GM21515 (cell line): ENCODE results near the gene PBX3.
A peak's percentile ranks its signal among the peaks of the same experiment; 100 is the strongest.

Source experiments
- ATAC-seq: cut with Tn5 transposase; IDR thresholded peaks from one replicate; pipeline ENCODE4 v1.9.1; 2021; ENCODE audit not compliant: unreplicated experiment

The PBX3 gene

DNA sequence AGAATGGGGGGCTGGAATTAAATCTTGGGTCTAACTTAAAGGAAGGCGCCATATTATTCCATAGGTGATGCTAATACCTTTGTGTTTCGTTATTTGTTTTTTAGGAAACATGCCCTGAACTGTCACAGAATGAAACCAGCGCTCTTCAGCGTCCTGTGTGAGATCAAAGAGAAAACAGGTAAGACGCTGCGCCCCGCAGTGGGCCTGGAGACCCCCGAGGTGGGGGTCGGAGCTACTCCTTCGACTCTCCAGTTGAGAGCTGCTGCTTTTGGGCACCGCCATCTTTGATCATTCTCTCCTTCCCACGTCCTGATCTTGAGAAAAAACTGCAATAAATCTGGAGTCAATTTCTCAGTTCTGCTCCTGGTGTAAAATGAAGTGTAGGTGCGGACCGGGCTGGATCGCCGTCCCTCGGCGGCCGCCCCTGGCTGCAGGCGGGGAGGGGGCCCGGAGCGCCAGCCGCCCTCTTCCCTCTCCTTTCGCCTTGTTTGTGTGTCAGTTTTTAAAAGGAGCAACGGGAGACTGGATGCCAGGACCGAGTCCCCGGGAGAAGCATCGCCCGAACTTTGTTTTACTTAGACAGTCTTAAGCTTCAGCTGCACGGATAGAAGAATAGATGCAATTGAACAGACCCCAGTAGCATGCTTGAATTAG is 1.4 kb downstream of the PBX3 start:
- no peak for ATAC-seq

DNA sequence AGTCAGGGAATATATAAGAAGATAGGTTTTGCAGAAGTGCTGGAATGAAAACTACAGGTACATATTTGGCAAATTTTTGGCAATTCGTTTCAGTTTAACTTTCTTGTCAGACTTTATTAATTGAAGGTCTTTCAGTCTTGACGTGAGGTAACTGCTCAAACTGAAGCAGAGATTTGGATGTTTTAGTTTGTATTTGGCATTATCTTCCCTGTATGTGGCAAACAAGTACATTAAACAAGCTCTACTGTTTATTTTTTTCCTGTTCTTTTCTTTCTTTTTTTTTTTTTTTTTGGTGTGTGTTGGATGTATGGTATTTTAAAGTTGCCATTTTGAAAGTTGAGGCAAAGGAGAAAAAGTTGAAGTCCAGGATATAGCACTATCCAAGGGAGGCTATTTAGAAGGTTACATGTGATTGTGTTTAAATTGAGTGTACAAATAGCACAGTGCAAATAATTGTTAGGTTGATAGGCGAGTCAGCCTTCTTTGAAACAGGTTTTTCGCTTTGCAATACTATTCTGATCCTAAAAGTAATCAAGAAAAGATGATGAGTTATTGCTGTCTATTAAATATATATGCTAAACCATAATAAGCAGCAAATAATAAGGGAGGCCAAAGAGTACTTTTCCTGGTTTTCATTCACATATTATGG is 2.2 kb downstream of the PBX3 start:
- ATAC-seq = no peak

DNA sequence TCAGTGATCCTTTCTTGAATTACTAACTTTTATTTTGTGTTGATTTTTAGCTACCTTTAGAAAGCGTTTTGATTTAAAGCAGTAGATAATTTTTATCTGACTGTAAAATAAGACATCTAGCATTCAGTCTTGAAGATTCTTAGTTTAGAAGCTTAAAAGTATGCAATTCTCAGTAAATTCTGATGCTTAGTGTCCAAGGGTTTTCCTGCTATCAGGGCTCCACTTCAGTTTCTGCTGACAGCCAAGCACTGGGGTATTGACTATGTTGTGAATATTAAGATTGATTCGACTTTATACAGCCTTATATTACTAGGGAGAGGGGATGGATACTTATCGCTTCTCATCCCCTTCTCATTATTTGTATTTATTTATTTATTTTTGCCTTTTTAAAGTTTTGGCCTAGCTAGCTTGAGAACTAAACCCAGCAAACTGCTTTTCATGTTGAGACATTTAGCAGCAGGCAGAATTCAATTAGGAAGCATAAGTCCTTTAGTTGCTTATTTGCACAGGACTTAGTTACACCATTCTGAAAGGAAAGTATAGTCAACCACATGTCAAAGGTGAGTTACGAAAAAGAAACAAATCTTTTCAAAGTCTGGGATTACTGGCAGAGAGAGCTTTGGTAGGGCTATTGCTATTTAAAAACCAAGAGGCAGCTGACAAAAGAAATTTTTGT is 2.9 kb downstream of the PBX3 start:
- ATAC-seq = no peak

DNA sequence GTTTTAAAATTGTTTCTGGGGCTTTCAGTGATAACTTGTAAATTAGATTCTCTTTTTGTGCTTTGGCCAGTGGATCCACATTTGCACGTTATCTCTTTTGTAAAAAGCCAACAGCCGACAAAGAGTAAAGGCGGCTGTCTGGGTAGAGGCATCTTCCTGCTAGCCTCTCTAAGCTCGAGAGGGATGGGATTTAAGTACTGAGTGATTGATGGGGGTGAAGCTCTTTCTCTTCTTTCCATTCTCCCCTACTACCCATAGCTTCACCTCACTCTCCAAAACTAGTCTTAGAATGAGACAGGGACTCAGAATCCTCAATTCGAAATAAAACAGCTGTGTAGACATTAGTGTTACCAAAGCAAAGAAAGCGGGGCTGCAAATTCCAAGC is 3.4 kb downstream of the PBX3 start:
- ATAC-seq = no peak

DNA sequence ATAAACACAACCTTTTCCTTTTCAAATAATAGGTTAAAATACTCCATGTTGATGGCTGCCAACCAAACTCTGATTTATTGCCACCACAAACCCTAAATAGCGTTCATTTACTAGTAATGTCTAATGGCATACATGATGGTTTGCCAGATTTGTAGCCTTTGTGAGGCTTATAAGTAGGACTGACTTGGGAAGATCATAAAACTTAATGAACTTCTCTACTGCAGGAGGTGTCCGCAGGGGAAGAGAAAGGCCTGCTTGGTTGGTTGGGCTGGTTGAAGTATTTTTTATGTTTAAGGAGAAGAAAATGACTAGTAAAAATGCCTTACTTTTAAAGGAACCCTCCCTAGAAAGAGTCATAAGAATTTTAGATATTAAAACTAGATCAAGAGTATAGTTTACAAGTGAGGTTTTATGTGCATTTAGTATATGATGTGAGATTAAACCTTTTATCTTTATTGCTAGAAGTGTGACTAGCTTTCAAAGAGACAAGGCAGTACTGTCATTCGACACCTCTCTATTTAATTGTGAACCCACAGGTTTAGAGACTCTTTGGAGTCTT is 5.0 kb downstream of the PBX3 start:
- no peak for ATAC-seq

DNA sequence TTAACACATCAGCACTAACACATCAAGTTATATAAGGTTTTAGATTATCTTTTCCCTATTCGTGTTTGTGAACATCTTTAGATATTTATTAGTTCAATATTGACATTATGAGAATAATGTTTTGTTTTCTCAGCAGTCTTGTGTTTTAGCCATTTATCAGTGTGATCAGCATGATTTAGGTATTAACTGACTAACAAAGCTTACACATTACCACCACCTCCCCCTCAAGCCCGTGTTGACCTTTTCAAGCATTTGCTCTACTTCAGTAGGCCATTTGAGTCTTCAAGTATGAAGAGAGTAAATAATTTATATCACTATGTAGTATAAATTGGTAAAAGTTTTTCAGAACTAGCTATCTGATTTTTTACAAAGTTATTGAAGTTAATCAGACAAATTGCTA is 6.9 kb downstream of the PBX3 start:
- ATAC-seq = no peak

DNA sequence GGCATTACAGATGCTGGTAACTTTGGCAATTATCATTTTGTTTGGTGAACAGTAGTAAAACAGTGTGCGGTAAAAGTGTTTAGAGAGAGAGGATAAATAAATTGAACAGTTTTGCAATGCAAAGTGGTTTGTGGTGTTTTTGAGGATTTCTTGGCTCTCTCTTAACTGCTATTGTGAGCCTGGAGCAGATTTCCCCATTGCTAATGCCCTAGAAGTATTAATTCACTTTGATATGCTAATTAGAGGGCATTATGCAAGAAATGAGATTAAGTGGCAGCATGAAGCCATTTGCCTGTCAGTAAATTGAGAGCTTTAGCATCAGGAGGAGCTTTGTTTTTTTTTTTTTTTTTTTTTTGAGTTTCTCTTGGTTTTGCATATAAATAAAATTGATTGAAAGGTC is 8.2 kb downstream of the PBX3 start:
- ATAC-seq = no peak

DNA sequence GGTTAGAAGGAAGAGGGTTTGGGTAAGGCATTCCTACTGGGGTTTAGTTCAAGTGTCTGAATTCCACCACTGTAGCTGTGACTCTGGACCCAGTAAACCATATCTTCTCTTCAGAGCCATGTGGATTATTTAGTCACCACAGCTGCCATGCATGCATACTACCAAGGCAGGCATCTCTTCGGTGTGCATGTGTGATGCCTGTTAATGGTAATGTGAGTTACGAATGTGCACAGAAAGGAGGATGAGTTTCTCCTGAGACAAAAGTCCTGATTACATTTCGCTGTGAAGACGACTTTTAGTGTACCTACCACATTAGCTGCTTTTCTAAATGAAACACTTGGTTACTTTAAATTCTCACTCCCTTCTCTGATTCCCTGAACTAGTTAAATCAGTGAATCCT is 9.3 kb downstream of the PBX3 start:
- no peak for ATAC-seq

DNA sequence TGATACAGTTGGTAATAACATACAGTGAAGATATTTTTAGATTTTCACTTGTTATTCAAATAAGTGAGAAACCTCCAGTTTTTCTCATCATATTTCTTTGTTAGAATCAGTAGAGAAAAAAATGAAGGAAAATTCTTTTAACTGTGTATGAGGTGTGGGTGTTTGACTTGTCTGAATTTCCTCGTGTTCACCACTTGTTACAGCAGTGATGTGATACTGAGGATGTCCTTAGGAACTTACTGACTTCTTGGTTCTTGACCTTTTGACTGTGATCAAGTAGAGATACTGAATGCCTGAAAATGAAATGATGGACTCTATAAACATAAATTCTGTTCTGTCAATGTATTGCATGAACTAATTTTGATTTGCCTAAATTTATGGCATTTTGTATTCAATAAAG is 10.7 kb downstream of the PBX3 start:
- ATAC-seq = no peak

DNA sequence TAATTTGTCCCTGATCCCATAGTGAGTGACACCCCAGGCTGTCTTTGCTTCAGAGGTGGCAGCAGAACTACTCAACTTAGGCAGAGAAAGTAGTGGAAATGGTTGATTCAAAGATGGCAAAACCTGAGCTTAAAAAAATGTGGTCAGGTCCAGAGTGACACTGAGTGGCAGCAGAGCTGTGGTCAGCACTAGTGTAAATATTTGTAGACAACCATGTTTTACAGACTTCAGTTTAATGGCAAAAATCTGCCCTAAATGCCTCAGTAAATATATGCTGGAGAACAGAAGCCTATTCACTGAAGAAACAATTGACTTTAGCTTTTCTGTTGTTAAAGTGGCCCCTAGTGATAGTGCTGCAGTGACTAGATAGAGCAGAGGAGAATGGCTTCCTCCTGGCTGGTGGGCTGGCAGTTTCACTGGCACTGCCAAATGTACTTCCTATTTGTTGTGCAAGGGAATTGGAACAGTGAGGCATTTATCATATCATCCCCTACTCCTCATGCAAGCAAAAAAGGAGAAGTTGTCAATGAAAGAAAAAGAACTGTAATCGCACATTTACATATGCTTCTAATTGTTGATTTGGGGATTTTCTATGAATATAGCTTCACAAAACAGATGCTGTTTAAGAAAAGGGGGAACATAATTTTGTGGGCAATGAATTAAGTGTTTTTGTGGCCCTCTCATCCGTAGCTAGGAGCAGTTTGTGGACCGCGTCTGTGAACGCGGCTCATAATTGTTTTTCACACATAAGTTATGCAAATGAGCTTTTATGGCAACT is 12.0 kb downstream of the PBX3 start:
- no peak for ATAC-seq

DNA sequence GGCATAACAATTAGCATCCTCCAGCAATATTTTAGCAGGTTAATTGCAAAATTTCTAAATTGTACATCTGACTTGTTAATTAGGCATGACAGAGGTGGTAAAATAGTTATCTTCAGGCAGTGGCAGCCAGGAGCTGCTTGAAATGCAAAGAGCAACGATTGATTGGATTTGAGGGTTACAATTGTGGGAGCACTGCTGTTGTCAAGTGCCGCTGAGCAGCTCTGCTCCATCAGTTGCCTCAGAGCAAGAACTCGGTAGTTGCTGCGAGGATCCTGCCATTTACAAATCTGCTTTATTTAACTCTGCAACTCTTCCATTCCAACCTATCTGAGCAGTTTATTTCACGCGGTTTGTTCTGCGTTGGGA is 12.6 kb downstream of the PBX3 start:
- ATAC-seq = no peak

DNA sequence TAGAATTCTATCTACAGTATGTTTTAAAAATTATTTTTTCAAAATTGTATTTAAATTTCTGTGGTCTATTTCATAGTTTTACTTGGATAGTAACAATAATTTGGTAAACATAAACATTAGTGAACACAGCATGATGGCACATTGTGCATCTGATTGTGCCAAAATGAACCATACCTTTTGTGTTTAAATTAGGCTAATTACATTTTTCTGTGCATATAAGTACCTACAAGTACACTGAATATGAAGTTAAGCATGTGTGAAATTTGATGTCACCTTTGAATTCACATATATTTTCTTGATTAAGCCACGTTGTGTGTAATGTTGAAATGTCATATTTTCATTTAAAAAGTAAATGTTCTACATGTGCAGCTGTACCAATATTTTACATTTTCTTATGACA is 13.4 kb downstream of the PBX3 start:
- no peak for ATAC-seq

DNA sequence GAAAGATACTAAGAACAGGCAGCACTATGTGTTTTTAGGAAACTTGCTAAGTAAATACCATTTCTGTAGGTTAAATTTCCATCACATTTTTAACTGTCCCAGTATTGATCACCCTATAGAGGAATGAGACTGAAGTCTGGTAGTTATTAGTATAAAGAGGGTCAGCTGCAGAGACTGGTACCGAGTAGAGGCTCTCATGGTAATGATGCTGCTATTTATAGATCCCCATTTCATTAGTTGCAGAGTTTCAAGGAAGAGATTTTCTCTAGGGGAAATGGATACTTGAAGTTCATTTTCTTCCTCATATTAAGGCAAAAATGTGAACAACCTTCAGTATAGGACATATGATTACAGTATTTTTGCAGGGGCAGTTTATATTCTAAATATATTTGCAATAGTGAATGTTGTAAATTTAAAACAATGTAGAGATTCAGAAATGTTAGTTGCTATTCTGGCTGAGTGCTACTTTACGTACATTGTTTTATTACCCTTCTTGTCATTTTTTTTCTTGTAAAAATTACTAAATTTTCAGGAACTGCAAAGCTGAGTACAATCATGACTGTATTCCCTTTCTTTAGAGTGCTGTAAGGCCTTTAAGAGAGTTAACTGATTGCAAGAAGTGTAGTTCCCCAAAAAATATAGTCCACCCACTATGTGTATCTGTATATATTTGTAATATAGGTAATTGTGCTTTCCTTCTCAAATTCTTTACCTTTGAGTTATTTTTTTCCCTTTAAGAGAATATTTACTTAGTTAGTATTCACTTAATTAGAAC is 14.7 kb downstream of the PBX3 start:
- no peak for ATAC-seq

DNA sequence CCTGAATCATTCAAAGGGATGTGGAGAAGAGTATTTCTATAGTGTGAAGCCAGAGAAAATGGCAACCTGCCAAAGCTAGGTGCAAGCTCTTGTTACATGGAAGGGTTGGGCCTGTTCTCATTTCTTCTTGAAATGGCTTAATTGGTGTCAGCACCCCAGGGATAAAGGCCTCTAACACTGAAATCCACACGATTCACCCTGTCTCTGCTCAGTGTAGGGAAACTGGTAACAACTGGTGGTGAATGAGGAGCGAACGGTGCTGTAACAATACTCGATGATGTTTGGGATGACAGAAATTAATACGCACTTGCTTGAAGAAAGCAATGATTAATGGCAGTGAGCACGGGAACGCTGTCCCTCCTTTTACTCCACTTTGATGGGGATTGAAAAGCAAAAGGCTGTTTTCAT is 16.2 kb downstream of the PBX3 start:
- ATAC-seq = no peak

DNA sequence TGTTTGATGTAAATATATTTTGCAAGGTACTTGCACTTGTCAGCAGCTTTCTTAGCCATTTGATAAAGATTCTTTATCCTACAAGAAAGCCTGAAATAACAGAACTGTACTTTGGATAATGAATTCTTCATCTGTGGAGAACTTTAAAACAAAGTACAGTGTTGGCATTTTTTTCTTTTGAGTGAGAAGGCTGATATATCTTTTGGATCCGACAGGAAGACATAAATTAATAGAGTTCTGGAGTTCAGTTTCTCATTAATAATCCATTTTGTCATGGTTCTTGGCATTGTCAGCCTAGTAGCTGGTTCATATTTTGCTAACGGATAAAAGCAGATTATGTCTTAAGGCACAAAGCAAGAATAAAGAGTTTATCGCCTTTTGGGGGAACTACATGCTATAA is 17.0 kb downstream of the PBX3 start:
- ATAC-seq = no peak

DNA sequence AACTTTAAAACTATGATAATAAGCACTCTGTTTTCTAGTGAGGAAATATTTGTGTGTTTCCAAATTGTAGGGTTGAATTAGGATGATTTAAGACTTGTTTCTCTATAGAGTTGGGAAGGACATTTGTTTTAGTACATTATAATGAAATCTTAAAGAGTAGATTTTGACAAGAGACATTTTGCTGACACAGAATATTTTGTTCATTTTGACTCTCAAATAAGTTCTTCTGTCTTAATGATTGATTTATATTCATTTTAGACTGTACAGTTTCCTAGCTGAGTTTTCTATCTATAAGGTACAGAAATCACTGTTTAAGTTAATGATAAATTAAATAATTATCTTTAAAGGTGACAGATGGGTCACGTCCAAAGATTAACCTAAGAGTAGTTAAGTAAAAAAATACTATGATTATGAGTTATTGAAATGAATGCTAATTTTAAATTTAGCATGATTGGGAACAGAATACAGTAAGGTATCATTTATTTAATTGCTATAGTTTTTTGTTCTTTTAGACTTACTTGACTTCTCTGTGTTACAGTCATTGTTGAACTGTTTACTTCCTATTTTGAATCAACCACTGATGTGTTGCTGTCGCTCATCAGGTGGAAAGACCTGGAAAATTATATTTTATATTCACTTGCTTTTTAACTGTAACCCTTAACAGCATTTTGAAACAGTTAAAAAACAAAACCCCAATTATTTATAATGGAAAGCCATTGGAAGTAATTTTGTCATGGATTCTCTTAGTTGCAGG is 19.5 kb downstream of the PBX3 start:
- no peak for ATAC-seq

DNA sequence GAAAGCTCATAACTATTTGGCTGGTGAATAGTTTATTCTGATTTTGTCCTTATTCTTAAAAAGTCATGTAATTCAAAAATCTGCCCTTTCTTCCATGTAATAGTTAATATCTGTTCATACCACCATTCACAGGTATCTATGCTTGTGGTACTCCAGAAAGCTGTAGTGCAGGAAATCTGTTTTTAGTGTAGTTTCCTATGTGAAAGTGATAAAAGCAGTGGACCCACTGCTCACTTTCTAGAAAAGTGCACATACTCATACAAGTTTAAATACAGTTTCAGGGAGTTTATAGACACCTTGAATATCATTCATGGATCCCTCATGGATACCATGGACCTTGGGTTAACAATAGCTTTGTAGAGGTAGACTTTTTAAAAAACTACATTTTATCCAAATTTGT is 20.2 kb downstream of the PBX3 start:
- peak; percentile 64 for ATAC-seq

DNA sequence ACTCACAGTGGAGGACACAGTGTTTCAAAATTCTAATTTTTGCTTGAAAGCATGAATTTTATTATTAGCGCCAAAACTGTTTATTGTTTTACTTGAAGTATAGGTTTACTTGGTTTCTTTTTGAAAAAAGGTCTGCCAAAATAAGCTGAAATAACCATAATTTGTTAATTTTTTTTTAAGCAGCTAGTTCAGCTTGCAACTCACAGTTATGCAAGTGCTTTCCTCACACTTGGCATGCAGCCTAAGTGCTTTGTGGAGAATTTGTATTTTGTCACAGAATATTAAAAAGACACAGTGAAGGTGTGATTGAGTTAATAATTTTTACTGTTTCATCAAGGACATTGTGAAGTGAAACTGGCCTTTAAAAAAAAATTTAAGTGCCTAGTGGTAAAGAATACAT is 21.6 kb downstream of the PBX3 start:
- ATAC-seq = no peak

DNA sequence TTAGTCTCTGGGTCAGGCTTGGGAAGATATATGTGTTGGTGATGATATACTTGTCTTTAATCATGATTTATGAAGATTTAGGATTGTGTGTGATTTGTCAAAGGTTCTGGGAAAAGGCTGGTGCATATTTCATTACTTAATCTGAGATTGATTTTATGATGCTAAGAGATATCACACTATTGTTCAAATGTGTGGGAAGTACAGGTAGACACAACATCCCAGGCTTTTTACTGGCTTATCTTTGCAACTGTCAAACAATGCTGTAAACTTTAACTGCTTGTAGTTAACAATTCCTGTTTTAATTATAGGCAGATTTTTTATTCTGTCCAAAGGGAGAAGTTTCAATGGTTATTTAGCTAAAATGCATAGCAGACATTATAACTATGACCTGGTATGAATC is 23.9 kb downstream of the PBX3 start:
- no peak for ATAC-seq

DNA sequence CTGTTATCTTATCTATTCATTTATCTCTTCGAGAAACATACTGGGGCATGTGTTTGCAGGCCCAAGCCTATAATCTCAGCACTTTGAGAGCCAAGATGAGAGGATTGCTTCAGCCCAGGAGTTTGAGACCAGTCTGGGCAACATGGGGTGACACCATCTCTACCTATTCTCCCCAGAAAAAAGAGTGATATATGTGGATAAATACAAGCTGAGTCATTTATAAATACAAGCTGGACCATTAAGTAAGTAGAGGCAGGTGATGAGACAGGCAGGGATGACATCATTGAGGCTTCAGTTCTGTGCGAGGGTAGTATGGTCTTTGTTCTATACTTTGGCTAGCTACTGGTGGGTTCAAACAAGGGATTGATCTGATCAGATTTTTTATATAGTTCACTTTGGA is 25.6 kb downstream of the PBX3 start:
- no peak for ATAC-seq
